AG04449 (cell line): Measurements from ENCODE around the gene NOX3.
"Not testable (repeated sequence)": the region's sequence is repeated elsewhere in the genome, so short reads cannot be mapped to it uniquely, and the experiment has no call there.

ENCODE experiments used
- CTCF ChIA-PET: fragments of 350-600 bp; formaldehyde crosslinking; extraction: SDS; loops from one replicate; lab custom pipeline; 2021; ENCODE audit warnings: antibody characterized with exemption; lab: Yijun Ruan, JAX
- POLR2A ChIA-PET: fragments of 400-600, 350-600 bp; formaldehyde crosslinking; extraction: SDS; loops from one replicate; lab custom pipeline; 2020; ENCODE audit warnings: antibody characterized with exemption, inconsistent platforms; lab: Yijun Ruan, JAX
- DNase-seq: peaks from one replicate; pipeline ENCODE4 v3.0.0-alpha.2; 2010; ENCODE audit warnings: low read depth, low spot score
- H3K4me3 ChIP-seq: 2 replicates; pipeline ENCODE4 v1.5.1; 2011; ENCODE audit warnings: low read depth, mild to moderate bottlenecking, control low read depth, low read length
- TF ChIP-seq, protein P1 (sequence below): IDR thresholded peaks from one replicate; pipeline ENCODE4 v1.5.1; 2011; ENCODE audit warnings: mild to moderate bottlenecking, moderate library complexity, low read length, control low read depth, inconsistent platforms; ENCODE audit not compliant: insufficient read depth; ENCODE audit errors: missing control alignments

Gene NOX3

DNA sequence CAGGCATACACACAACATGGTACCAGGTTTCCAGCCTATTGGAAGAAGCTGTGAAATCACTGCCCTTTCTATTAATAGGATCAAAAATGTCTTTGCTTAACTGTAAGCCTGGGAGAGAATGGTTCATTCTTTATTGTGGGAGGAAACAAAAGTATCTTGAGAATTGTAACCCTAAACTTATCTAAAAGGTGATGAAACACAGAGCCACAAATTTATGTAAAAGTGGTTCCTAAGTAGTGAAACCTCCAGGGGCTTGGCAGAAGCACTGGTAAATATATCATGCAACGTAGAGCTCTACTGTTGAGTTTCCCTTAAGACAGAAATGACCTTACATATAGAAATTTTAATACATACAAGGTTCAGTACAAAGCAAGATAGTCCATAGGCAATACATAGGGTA is 17.2 kb upstream of the NOX3 start:
- TF ChIP-seq, protein P1, sequence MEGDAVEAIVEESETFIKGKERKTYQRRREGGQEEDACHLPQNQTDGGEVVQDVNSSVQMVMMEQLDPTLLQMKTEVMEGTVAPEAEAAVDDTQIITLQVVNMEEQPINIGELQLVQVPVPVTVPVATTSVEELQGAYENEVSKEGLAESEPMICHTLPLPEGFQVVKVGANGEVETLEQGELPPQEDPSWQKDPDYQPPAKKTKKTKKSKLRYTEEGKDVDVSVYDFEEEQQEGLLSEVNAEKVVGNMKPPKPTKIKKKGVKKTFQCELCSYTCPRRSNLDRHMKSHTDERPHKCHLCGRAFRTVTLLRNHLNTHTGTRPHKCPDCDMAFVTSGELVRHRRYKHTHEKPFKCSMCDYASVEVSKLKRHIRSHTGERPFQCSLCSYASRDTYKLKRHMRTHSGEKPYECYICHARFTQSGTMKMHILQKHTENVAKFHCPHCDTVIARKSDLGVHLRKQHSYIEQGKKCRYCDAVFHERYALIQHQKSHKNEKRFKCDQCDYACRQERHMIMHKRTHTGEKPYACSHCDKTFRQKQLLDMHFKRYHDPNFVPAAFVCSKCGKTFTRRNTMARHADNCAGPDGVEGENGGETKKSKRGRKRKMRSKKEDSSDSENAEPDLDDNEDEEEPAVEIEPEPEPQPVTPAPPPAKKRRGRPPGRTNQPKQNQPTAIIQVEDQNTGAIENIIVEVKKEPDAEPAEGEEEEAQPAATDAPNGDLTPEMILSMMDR = no peak
- no peak overlapping the region for H3K4me3 ChIP-seq
- ChIA-PET CTCF (no interaction called here), POLR2A (interaction anchor here (0.7 kb wide), 1 partner anchor 15 kb away, joined by 3 read pairs; no protein-coding TSS in a partner anchor)
- DNase-seq = peak; percentile 51

DNA sequence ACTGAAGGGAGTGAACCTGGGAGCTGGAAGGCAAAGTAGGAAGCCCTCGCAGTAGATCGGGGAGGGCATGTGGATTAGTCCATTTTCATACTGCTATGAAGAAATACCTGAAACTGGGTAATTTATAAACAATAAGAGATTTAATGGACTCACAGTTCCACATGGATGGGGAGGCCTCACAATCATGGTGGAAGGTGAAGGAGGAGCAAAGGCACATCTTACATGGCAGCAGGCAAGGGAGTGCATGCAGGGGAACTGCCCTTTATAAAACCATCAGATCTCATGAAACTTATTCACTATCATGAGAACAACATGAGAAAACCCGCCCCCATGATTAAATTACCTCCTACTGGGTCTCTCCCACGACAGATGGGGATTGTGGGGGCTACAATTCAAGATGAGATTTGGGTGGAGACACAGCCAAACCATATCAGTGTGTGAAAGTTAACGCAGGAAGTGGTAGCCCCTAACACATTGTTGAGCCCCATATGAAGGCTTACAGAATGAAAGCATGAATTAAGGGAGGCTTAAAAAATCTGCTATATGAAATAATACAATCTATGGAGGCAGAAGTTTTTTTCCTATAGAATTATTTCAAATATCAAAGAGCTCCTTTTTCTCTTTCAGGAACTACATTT is 15.5 kb upstream of the NOX3 start:
- POLR2A ChIA-PET, DNase-seq, H3K4me3 ChIP-seq: not testable (repeated sequence)
- CTCF ChIA-PET = interaction anchor here (1.0 kb wide), 1 partner anchor 16 kb away, joined by 3 read pairs; no protein-coding TSS in a partner anchor

DNA sequence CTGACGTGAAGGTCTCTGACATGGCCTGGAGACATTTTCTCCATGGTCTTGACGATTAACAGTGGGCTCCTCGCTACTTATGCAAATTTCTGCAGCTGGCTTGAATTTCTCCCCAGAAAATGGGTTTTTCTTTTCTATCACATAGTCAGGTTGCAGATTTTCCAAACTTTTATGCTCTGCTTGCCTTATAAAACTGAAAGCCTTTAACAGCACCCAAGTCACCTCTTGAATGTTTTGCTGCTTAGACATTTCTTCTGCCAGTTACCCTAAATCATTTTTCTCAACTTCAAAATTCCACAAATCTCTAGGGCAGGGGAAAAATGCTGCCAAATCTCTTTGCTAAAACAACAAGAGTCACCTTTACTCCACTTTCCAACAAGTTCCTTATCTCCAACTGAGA is 12.9 kb upstream of the NOX3 start:
- DNase-seq, CTCF ChIA-PET, H3K4me3 ChIP-seq, POLR2A ChIA-PET: not testable (repeated sequence)

DNA sequence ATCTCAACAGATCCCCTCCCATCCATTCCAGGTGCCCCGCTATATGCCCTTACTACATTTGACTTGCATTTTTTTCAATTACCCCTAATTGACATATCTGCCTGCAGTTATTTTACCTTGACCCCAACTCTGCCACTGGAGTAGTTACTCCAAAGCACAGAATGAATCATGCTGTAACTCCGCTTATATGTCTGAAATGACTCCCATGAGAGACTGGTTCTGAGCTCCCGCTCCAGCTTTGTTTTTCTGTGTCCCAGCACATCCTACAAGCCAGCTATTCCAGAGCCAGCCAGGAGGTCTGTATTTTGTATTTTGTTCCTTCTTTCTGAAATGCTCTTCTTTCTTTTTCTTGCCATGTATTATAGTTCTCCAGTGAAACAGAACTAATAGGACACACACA is 10.9 kb upstream of the NOX3 start:
- no peak overlapping the region for H3K4me3 ChIP-seq
- CTCF ChIA-PET = no interaction called here
- POLR2A ChIA-PET = no interaction called here
- TF ChIP-seq, protein P1 = no peak
- DNase-seq = no peak

DNA sequence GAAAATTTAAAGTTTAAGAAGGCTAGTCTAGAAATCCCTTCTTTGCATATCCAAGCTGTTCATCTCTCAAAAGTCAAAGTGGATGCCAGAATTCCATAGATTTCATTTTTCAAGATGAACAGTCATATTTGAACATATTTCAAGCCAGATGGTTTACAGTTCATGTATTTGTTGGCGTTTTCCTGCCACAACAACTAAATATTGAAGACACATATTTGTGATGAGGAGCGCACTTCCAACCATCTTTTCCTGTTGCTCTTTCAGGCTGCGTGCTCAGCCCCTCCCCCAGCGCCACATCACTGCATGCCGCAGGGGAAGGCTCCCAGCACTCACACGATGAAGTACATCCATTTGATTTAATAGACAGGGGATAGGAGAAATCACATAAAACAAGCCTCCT is 5.9 kb upstream of the NOX3 start:
- TF ChIP-seq, protein P1 = no peak
- ChIA-PET CTCF (no interaction called here), POLR2A (no interaction called here)
- no peak for DNase-seq
- H3K4me3 ChIP-seq = no peak overlapping the region

DNA sequence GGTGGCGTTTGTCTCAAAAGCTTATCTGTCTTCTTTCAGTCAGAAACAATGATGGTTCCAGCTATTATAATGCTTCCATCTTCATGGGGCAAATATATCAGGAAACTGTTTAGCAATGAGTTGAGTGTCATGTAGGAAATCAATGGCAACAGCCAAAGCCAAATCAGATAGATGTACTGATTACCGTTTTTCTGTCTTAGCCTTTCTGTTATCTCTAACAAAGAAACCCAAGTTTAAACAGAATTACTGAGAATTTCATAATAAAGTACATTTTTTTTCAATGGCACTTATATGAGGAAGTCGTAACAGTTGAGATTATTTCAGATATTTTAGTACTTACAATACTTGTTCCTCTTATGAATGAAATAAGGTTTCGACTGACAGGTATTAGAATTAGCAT is 1.2 kb downstream of the NOX3 start:
- POLR2A ChIA-PET = no interaction called here
- CTCF ChIA-PET = no interaction called here
- TF ChIP-seq, protein P1 = no peak
- DNase-seq = no peak
- H3K4me3 ChIP-seq = no peak overlapping the region

DNA sequence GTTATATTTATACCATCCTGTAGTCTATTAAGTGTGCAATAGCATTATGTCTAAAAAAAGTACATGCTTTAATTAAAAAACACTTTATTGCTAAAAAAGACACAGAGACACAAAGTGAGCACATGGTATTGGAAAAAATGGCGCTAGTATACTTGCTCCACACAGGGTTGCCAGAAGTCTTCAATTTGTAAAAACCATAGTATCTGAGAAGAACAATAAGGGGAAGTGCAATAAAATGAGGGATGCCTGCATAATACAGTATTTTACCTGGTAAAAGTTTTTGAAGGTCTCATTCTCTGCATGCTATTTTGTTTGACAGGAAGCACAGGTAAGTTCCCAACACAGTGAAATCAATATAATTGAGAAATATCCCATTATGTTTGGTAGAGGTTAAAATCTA is 1.6 kb downstream of the NOX3 start:
- no peak overlapping the region for H3K4me3 ChIP-seq
- ChIA-PET CTCF (no interaction called here), POLR2A (no interaction called here)
- DNase-seq = no peak
- TF ChIP-seq, protein P1 = no peak
